OCI-LY7 (cell line): ENCODE measurements around the gene PAN3.

ENCODE experiments used
- CTCF ChIP-seq: fragments of 200-600 bp; sonication (generic); conservative IDR thresholded peaks from 2 replicates; pipeline ENCODE4 v1.5.1; 2014; ENCODE audit warnings: mild to moderate bottlenecking, antibody characterized with exemption, low read length, moderate library complexity, mixed read lengths
- EZH2phosphoT487 ChIP-seq: fragments of 200-600 bp; sonication (generic); IDR thresholded peaks from 2 replicates; pipeline ENCODE4 v1.6.1; 2018; ENCODE audit warnings: low read depth, borderline replicate concordance, mild to moderate bottlenecking, mixed run types, antibody characterized with exemption, low read length, moderate library complexity, mixed read lengths

- TF ChIP-seq EZH2phosphoT487 (no peak), CTCF (no peak)
Observed at GRCh38 chr13:28320209-28320608, 181.9 kb downstream of the PAN3 start.
